Raji (cell line): ENCODE results near the gene RBM39.

Source experiments
- POLR2A ChIP-seq: IDR thresholded peaks from 2 replicates; pipeline ENCODE4 v1.6.1; 2011; ENCODE audit warnings: low read depth, low read length, control low read depth; ENCODE audit not compliant: insufficient read depth

RBM39 gene

GRCh38 chr20:35741892-35742740 lies at the start of gene RBM39:
RBM39 (minus strand) TSS chr20:35742260; CDS start chr20:35740874, 1,386 bp downstream.
- TF ChIP-seq POLR2A: peak; percentile 86

DNA sequence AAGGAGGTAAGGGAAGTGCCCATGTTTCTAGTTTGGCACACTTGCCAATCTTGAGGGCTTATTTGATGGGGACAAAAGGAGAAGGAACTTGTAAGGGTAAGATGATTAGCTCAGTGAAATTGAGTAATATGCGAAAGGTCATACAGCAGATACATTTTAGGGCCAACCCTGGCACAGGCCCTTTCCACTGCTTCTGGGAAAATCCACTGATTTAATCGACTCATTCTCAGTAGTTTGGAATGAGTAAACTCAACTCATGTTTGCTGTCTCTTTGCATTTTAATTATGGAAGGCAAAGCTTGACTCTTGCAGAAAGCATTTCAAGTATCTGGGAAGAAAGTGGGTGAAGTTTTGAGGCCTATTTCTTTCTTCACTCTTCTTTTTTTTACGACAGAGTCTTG lies 49.8 kb upstream of the RBM39 start:
- no peak for TF ChIP-seq POLR2A

- TF ChIP-seq POLR2A: no peak
These were observed 49.0 kb upstream of the RBM39 start for GRCh38 chr20:35791097-35791496.

DNA sequence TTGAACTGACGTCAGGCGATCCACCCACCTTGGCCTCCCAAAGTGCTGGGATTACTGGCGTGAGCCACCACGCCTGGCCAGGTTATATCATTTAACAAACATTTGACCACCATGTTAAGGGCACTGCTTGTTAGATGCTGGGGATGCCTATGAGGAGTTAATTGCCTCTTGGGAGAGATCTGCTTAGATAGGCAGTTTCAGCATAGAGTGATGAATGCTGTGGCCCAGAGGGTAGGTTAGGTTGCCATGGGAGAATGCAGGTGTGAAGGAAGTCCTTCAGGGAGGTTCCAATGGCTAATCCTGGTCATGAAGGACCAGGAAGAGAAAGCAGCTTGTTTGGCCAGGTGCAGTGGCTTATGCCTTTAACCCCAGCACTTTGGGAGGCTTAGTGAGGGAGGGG lies 46.7 kb upstream of the RBM39 start:
- TF ChIP-seq POLR2A: no peak

DNA sequence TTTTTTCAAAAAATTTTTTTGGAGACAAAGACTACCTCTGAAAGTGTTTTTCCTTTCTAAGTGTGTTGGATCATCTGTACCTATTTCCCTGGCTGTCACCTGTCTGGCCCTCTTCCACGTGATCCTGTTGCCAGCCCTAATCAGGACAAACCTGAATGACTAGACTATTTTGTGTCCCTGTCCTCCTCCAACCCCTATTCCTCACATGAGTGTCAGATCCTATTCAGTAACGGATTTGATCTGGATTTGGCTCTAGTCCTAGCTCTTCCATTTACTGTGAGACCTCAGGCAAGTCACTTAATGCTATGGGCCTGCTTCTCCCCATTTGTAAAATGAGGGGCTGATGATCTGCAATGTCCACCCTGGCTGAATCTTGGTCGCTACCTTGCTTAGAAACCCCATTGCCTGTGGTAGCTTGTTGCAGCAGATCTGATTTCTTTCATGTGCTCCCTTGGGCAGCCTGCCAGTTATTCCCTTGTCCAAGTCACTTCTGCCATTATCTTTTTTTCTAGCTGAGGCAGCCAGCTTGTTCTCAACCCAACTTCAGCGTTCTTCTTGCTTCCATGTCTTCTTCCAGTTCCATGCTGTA lies 34.5 kb upstream of the RBM39 start:
- TF ChIP-seq POLR2A: no peak

DNA sequence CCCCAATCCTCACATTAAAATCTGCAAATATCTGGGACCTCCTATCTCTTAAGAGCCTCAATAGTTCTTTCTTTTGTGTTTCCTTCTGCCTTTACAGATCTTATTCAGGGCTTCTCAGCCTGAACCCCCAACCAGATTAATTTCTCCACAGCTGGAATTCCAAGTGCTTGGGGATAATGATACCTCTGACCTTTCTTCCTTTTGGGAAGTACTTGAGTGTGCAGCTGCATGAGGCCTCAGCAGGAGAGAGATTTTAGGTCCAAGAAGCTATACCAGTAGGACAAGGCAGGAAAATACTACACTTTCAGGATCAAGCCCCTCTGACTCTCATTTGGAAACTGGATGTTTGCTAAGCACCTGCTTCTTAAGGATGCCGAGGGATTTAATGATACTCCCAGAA lies 32.3 kb upstream of the RBM39 start:
- no peak for TF ChIP-seq POLR2A

DNA sequence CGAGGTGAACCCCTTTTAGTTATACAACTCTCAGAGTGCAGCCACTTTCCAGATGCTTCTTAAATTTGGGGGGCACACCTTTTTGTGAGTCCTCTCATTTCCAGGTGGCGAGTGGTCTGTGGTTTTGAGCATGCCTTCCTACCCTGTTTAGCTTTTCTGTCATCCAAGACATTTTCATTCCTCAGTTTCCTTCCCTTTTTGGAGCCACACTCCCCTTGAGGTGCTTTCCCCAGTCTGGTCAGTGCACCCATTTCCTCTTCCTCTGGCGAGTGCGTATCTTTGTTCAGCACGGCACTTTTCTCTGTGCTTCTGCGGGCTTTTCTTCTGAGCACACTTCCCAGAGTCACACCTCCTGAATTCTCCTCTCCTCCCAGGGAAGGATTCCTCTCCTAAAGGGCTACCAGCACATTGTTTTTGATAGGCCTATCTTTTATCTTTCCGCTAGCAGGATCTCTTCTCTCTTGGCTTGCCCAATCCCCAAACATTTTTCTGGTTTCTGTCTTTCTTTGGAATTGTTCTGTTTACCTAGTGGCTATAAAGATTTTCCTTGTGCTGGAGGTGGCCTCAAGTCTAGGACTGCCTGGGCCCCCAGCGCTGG lies 31.2 kb upstream of the RBM39 start:
- TF ChIP-seq POLR2A: no peak

DNA sequence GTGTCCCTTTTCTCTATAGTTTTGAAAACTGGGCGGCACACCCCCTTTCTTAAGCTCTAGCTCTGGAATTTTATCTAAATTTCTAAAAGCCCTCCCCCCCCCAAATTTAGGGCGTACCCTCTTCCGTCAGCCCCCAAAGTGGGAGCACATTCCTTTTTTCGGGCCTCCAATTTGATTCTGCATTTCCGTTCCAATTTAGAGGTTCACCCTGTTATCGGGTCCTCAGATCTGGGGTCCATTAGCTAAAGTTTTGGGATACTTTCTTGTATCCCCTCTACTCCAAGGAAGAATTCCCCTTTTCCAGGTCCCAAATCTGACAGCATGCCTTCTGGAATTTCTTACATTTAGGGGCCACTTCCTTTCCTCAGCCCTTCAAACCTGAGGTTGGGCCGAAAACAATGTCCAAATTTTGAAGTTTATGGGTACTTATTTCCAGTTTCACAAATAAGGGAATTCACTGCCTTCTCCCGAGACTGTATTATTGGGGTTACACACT lies 30.6 kb upstream of the RBM39 start:
- TF ChIP-seq POLR2A: no peak

GRCh38 chr20:35771689-35772562 lies 29.9 kb upstream of the RBM39 start, which contains the start of gene PHF20:
PHF20 (plus strand) TSS chr20:35772015; CDS start chr20:35801523, 29,508 bp downstream.
- TF ChIP-seq POLR2A: peak; percentile 88

DNA sequence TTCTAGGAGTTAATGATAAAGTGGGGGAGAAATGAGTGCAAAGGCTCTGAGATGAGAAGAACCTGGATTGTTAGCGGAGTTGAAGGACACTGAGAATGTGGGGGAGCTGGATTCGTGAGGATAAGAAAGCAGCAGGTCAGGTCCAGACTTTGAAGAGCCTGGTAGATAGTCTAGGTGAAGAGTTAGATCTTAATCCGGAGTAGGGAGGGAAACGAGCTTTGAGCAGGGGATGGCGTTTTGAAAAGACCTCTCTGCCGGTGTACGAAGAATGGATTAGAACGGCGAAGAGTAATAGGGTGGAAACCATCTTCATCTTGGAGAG lies 29.3 kb upstream of the RBM39 start:
- no peak for TF ChIP-seq POLR2A

DNA sequence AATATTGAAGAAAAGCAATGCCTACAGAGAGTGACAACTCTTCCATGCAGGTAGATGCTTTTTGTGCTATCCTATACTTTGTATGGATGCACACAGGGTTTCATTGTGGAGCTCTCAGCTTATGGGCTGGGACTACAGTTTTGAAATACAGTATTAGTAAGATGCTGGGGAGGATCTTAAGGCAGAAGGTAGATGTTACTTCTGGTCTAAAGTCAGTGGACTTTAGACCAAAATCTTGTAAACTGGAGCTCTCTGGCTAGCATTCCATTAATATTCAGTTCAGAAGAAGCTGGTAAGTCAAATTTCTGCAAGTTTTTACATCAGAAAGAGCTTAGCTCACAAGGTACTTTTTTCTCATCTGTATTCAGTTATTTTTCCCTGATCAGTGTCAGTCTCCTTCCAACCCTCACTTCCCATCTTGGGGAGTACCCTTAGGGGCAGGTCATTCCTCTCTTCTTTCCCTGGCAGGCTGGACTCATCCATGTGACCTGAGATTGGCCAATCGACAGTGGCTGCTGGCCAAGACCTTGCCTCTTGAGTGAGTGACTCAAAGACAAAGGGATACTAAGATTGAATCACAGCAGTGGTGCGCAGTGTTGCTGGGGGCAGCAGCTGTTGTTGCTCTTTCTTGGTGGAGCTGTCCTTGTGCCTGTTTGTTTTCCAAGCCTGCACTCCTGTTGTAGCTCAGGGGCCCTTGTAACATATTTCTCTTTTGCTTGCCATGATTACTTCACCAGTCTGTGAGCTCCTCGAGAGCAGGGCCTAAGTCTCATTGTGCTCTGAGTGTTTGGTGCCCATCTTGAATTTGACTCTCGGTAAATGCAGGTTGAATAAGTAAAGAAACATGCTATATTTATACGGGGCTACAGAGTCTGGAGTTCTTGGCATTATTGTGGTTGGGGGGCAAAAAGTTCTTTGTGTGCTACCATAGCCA lies 26.9 kb upstream of the RBM39 start:
- no peak; the same call in 1 of the 2 replicates for TF ChIP-seq POLR2A

DNA sequence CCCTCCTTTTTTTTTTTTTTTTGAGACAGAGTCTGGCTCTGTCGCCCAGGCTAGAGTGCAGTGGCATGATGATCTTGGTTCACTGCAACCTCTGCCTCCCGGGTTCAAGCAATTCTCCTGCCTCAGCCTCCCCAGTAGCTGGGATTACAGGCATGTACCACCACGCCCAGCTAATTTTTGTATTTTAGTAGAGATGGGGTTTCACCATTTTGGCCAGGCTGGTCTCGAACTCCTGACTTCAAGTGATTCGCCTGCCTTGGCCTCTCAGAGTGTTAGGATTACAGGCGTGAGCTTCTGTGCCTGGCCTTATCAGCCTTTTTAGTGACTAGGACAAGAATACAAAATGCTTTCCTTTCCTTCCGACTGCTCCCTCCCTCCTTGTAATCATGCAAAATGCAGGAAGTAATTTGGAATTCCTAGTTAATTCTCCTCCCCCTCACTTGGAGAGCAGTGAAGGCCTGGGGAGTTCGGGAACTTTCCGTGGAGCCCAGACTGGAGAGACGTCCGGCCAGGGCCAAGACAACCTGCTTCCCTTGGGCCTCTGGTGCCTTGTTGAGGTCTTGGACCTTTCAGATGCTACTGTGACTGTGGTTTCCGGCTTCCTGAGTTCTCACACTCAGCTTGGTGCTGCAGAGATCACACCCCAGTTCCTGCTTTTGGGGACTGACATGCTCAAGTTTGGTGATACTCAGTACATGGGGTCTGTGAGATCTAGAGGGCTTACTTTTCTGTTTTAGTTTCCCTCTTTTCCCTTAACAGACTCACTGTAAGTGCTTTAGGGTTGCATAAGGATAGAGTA lies 25.8 kb upstream of the RBM39 start:
- peak; percentile 75 for TF ChIP-seq POLR2A

- TF ChIP-seq POLR2A: no peak
These were observed 24.8 kb upstream of the RBM39 start for GRCh38 chr20:35766843-35767242.
